ENCODE measurements around the gene ANXA11. TPM values are rescaled to one million over a fixed set of nuclear protein-coding genes. Genes with fewer than 3 reads are reported as not detected.
A peak's percentile ranks its signal among the peaks of the same experiment; 100 is the strongest.

The ANXA11 gene
- total and polyA plus RNA-seq, 2 donors (not counting 1 experiment from before 2014, with no cell fraction given) = 124 to 206 TPM

DNA sequence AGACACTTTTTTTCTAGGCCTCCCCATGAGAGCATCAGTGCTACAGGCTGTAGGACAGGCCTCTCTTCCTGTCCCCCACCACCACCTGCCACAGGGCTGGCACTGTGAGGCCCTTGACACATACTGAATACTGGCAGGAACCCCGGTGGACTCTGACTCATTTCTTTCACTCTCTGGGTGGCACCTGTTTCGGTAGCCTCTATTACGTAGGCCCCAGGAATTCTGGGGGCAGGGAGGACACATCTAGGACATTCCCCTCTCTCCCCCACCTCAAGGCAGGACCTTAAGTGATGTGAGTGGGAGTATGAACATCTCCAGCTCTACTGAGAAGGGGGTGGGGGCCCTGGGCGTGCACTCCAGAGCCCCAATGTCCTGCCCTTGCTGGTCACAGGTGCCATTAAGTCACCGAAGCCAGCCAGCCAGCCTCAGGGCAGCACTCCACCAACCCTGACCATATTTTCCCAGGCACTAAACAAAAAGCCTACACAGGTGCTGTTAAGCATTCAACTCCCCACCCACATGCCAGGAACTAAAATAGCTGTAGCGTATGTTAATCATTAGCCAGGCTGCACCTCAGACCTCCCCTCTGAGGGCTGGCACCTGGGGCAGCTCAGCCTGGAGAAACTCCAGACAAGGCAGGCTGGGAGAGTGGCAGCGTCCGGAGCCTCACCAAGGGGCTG, 8.9 kb downstream of the ANXA11 start:
- Histone ChIP-seq H4K20me1 (ENCODE audit: control insufficient read depth, extremely low read depth, insufficient read depth, low read length) (peaks cover 5% of the 10 kb centered on the region), H3K4me3 (replicated peaks in 1 of 4; ENCODE audit: control extremely low read depth in 1 of 4, insufficient read depth in 1 of 4, low read depth in 3 of 4, low read length in 4 of 4) (no peak overlapping the region), H3K27me3 (ENCODE audit: control insufficient read depth, insufficient read depth, low read length) (no peaks in the 10 kb centered on the region), H3K36me3 (ENCODE audit: control insufficient read depth, insufficient read depth, low read length) (peaks cover 10% of the 10 kb centered on the region), H2AFZ (ENCODE audit: low read length) (no peak overlapping the region), H3K4me1 (ENCODE audit: control insufficient read depth, extremely low read depth, insufficient read depth, low read length) (peaks cover 15% of the 10 kb centered on the region), H3K27ac (ENCODE audit: insufficient read depth, low read length) (peak overlapping the region; percentile 26), H3K79me2 (ENCODE audit: control insufficient read depth, insufficient read depth, low read length) (peaks cover 99% of the 10 kb centered on the region), H3K9me3 (ENCODE audit: control insufficient read depth, insufficient read depth, low read depth, low read length) (no peaks in the 10 kb centered on the region), H3K4me2 (ENCODE audit: extremely low read depth, insufficient read depth, low read length) (peak overlapping the region; percentile 6), H3K9ac (ENCODE audit: insufficient read depth, low read length) (no peak overlapping the region)
- peak in 1 of 2 donors; percentile 74 for DNase-seq (ENCODE audit: low read depth in 2 of 2)
- TF ChIP-seq EZH2 (IDR thresholded peaks at IDR 0.05; ENCODE audit: low read length, missing control alignments) = no peak
- TF ChIP-seq, protein P1, sequence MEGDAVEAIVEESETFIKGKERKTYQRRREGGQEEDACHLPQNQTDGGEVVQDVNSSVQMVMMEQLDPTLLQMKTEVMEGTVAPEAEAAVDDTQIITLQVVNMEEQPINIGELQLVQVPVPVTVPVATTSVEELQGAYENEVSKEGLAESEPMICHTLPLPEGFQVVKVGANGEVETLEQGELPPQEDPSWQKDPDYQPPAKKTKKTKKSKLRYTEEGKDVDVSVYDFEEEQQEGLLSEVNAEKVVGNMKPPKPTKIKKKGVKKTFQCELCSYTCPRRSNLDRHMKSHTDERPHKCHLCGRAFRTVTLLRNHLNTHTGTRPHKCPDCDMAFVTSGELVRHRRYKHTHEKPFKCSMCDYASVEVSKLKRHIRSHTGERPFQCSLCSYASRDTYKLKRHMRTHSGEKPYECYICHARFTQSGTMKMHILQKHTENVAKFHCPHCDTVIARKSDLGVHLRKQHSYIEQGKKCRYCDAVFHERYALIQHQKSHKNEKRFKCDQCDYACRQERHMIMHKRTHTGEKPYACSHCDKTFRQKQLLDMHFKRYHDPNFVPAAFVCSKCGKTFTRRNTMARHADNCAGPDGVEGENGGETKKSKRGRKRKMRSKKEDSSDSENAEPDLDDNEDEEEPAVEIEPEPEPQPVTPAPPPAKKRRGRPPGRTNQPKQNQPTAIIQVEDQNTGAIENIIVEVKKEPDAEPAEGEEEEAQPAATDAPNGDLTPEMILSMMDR (conservative IDR thresholded peaks at IDR 0.05 in 1 of 2, IDR thresholded peaks at IDR 0.05 in 1 of 2; ENCODE audit: low read depth in 1 of 2, low read length in 2 of 2) = no peak

DNA sequence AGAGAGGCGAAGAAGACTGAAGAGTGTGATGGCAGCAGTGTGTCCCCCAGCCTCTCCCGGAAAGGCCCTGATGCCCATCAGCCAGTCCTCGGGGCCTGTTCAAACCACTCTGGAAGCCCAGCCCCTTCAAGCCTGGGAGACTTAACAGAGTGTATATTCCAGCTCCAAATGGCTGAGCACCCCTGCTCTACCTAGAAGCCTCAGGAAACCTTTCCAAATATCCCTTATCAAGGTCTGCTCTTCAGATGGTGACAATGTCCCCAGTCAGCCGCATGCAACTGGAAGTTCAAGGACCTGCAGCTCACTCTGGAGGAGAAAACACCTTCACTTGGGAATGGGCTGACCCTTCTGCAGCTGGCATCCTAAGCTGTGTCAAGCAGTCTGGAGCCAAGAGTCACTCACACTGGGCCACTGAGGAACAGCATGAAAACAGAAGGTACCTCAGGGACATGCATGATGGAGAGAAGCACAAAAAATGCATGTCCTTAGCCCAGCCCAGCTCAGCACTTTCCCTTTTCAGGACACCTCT, 10.2 kb downstream of the ANXA11 start:
- H2AFZ ChIP-seq (ENCODE audit: low read length) = no peak overlapping the region
- TF ChIP-seq EZH2 (IDR thresholded peaks at IDR 0.05; ENCODE audit: low read length, missing control alignments) = no peak
- TF ChIP-seq, protein P1 (conservative IDR thresholded peaks at IDR 0.05 in 1 of 2, IDR thresholded peaks at IDR 0.05 in 1 of 2; ENCODE audit: low read depth in 1 of 2, low read length in 2 of 2) = no peak
- H4K20me1 ChIP-seq (ENCODE audit: control insufficient read depth, extremely low read depth, insufficient read depth, low read length) = peaks cover 5% of the 10 kb centered on the region
- H3K9me3 ChIP-seq (ENCODE audit: control insufficient read depth, insufficient read depth, low read depth, low read length) = no peaks in the 10 kb centered on the region
- H3K9ac ChIP-seq (ENCODE audit: insufficient read depth, low read length) = no peak overlapping the region
- no peak overlapping the region for H3K27ac ChIP-seq (ENCODE audit: insufficient read depth, low read length)
- no peak overlapping the region for H3K4me3 ChIP-seq (replicated peaks in 1 of 4; ENCODE audit: control extremely low read depth in 1 of 4, insufficient read depth in 1 of 4, low read depth in 3 of 4, low read length in 4 of 4)
- peaks cover 9% of the 10 kb centered on the region for H3K4me1 ChIP-seq (ENCODE audit: control insufficient read depth, extremely low read depth, insufficient read depth, low read length)
- no peak for DNase-seq (ENCODE audit: low read depth in 2 of 2)
- peaks cover 97% of the 10 kb centered on the region for H3K79me2 ChIP-seq (ENCODE audit: control insufficient read depth, insufficient read depth, low read length)
- H3K27me3 ChIP-seq (ENCODE audit: control insufficient read depth, insufficient read depth, low read length) = no peaks in the 10 kb centered on the region
- no peak overlapping the region for H3K4me2 ChIP-seq (ENCODE audit: extremely low read depth, insufficient read depth, low read length)
- peaks cover 7% of the 10 kb centered on the region for H3K36me3 ChIP-seq (ENCODE audit: control insufficient read depth, insufficient read depth, low read length)

DNA sequence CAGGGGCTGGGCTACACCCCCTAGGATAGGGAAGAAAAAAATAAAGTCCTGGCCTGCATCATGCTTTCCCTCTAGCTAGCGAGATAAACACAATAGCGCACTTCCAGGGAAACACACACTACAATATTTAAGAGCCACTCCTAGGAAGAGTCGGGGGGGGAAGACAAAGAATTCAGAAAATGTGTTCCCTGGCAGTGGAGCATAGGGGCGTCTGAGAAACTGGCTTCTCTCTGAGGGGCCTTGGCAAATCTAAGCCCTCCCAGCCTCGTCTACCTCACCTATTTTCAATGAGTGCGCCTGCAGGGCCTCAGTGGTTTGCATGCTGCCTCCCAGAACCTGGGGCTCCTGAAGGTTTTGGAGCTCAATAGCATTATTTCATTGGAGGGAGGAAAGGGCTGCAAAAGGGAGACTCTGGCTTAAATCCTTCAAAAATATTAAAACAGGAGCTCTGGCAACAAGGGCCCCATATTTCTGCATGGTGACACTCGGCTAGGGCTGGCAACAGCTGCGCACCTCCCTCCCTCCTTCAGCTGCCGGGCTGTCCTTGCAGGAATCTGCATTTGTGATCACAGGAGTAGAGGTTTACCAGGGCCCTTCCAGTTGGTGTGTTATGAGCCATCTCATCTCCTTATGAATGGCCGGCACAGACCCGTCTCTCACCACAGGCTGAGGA, 10.8 kb downstream of the ANXA11 start:
- no peaks in the 10 kb centered on the region for H3K27me3 ChIP-seq (ENCODE audit: control insufficient read depth, insufficient read depth, low read length)
- peaks cover 97% of the 10 kb centered on the region for H3K79me2 ChIP-seq (ENCODE audit: control insufficient read depth, insufficient read depth, low read length)
- no peak overlapping the region for H3K9ac ChIP-seq (ENCODE audit: insufficient read depth, low read length)
- peaks cover 7% of the 10 kb centered on the region for H3K36me3 ChIP-seq (ENCODE audit: control insufficient read depth, insufficient read depth, low read length)
- no peak for TF ChIP-seq EZH2 (IDR thresholded peaks at IDR 0.05; ENCODE audit: low read length, missing control alignments)
- TF ChIP-seq, protein P1 (conservative IDR thresholded peaks at IDR 0.05 in 1 of 2, IDR thresholded peaks at IDR 0.05 in 1 of 2; ENCODE audit: low read depth in 1 of 2, low read length in 2 of 2) = no peak
- H4K20me1 ChIP-seq (ENCODE audit: control insufficient read depth, extremely low read depth, insufficient read depth, low read length) = peaks cover 6% of the 10 kb centered on the region
- H3K9me3 ChIP-seq (ENCODE audit: control insufficient read depth, insufficient read depth, low read depth, low read length) = no peaks in the 10 kb centered on the region
- H3K4me1 ChIP-seq (ENCODE audit: control insufficient read depth, extremely low read depth, insufficient read depth, low read length) = peaks cover 7% of the 10 kb centered on the region
- DNase-seq (ENCODE audit: low read depth in 2 of 2) = no peak
- H3K4me2 ChIP-seq (ENCODE audit: extremely low read depth, insufficient read depth, low read length) = no peak overlapping the region
- H3K27ac ChIP-seq (ENCODE audit: insufficient read depth, low read length) = no peak overlapping the region
- H3K4me3 ChIP-seq (replicated peaks in 1 of 4; ENCODE audit: control extremely low read depth in 1 of 4, insufficient read depth in 1 of 4, low read depth in 3 of 4, low read length in 4 of 4) = no peak overlapping the region
- no peak overlapping the region for H2AFZ ChIP-seq (ENCODE audit: low read length)
